ENCODE measurements around the gene AOX1. TPM values are rescaled to one million over a fixed set of nuclear protein-coding genes. Genes with fewer than 3 reads are reported as not detected.

The AOX1 gene
- total and polyA plus RNA-seq, 8 donors, result 6.4 to 303 (median 10.6) TPM

GRCh38 chr2:200695601-200696000, 109.8 kb downstream of the AOX1 start:
- no peaks in the 10 kb centered on the region for H3K9me3 ChIP-seq
- TF ChIP-seq POLR2AphosphoS5 (IDR thresholded peaks at IDR 0.05), result no peak
- no peak for TF ChIP-seq EP300 (IDR thresholded peaks at IDR 0.05)
- no peak for TF ChIP-seq CTCF (IDR thresholded peaks at IDR 0.05)
- TF ChIP-seq POLR2A (IDR thresholded peaks at IDR 0.05), result no peak
- no peak for DNase-seq
- no peaks in the 10 kb centered on the region for H3K4me1 ChIP-seq
- H3K27me3 ChIP-seq, result no peaks in the 10 kb centered on the region
- no peaks in the 10 kb centered on the region for H3K36me3 ChIP-seq
- H3K4me3 ChIP-seq, result no peak overlapping the region
- intact Hi-C loops (cut with DNase I; ENCODE audit: low total_unique reads), result no loop called here
- no peak overlapping the region for H3K27ac ChIP-seq
- 76 to 89% (median 83%) methylated on average over 6 of the region's 6 CpGs for WGBS, 5 donors

GRCh38 chr2:200698217-200698616, 112.4 kb downstream of the AOX1 start:
- H3K9me3 ChIP-seq, result no peaks in the 10 kb centered on the region
- no peaks in the 10 kb centered on the region for H3K4me1 ChIP-seq
- no peak overlapping the region for H3K27ac ChIP-seq
- intact Hi-C loops (cut with DNase I; ENCODE audit: low total_unique reads), result no loop called here
- no peak for TF ChIP-seq EP300 (IDR thresholded peaks at IDR 0.05)
- TF ChIP-seq CTCF (IDR thresholded peaks at IDR 0.05), result no peak
- no peak for TF ChIP-seq POLR2A (IDR thresholded peaks at IDR 0.05)
- TF ChIP-seq POLR2AphosphoS5 (IDR thresholded peaks at IDR 0.05), result no peak
- H3K4me3 ChIP-seq, result no peak overlapping the region
- no peak for DNase-seq
- WGBS, 5 donors, result 16 to 33% (median 21%) methylated on average over 2 of the region's 2 CpGs
- no peaks in the 10 kb centered on the region for H3K27me3 ChIP-seq
- H3K36me3 ChIP-seq, result no peaks in the 10 kb centered on the region

- intact Hi-C loops (cut with DNase I; ENCODE audit: low total_unique reads), result no loop called here
- WGBS, 5 donors, result 0 to 61% (median 30%) methylated on average over 1 of the region's 1 CpG
Measured at GRCh38 chr2:200699310-200699709, 113.5 kb downstream of the AOX1 start.

GRCh38 chr2:200700856-200701255, 115.0 kb downstream of the AOX1 start:
- DNase-seq, result no peak
- Histone ChIP-seq H3K27ac (no peak overlapping the region), H3K27me3 (no peaks in the 10 kb centered on the region), H3K4me1 (no peaks in the 10 kb centered on the region), H3K4me3 (no peak overlapping the region), H3K36me3 (no peaks in the 10 kb centered on the region), H3K9me3 (no peaks in the 10 kb centered on the region)
- TF ChIP-seq EP300 (IDR thresholded peaks at IDR 0.05) (no peak), POLR2AphosphoS5 (IDR thresholded peaks at IDR 0.05) (no peak)
- 75 to 92% (median 81%) methylated on average over 2 of the region's 2 CpGs for WGBS, 5 donors
- intact Hi-C loops (cut with DNase I; ENCODE audit: low total_unique reads), result loop anchor here (10.0 kb wide), 1 partner anchor 116 kb away; the partner anchor contains the start of gene AOX1

More at GRCh38 chr2:200699310-200699709, 113.5 kb downstream of the AOX1 start:
- no peaks in the 10 kb centered on the region for H3K36me3 ChIP-seq
- no peak overlapping the region for H3K4me3 ChIP-seq
- no peak for DNase-seq
- no peak overlapping the region for H3K27ac ChIP-seq
- no peaks in the 10 kb centered on the region for H3K9me3 ChIP-seq
- no peaks in the 10 kb centered on the region for H3K4me1 ChIP-seq
- TF ChIP-seq POLR2AphosphoS5 (IDR thresholded peaks at IDR 0.05), result no peak
- TF ChIP-seq CTCF (IDR thresholded peaks at IDR 0.05), result no peak
- no peak for TF ChIP-seq EP300 (IDR thresholded peaks at IDR 0.05)
- no peak for TF ChIP-seq POLR2A (IDR thresholded peaks at IDR 0.05)
- no peaks in the 10 kb centered on the region for H3K27me3 ChIP-seq

- intact Hi-C loops (cut with DNase I; ENCODE audit: low total_unique reads), result loop anchor here (10.0 kb wide), 1 partner anchor 117 kb away; the partner anchor contains the start of gene AOX1
- no peak for TF ChIP-seq POLR2A (IDR thresholded peaks at IDR 0.05)
- TF ChIP-seq EP300 (IDR thresholded peaks at IDR 0.05), result no peak
- no peak for TF ChIP-seq POLR2AphosphoS5 (IDR thresholded peaks at IDR 0.05)
- no peak for TF ChIP-seq CTCF (IDR thresholded peaks at IDR 0.05)
- WGBS, 5 donors, result 61 to 81% (median 77%) methylated on average over 1 of the region's 1 CpG
- Histone ChIP-seq H3K27me3 (no peaks in the 10 kb centered on the region), H3K27ac (no peak overlapping the region), H3K36me3 (no peaks in the 10 kb centered on the region), H3K9me3 (no peaks in the 10 kb centered on the region), H3K4me1 (no peaks in the 10 kb centered on the region), H3K4me3 (no peak overlapping the region)
- DNase-seq, result no peak
Measured at GRCh38 chr2:200702044-200702443, 116.2 kb downstream of the AOX1 start.
